ENCODE results near the gene ZNHIT6.

The ZNHIT6 gene

DNA sequence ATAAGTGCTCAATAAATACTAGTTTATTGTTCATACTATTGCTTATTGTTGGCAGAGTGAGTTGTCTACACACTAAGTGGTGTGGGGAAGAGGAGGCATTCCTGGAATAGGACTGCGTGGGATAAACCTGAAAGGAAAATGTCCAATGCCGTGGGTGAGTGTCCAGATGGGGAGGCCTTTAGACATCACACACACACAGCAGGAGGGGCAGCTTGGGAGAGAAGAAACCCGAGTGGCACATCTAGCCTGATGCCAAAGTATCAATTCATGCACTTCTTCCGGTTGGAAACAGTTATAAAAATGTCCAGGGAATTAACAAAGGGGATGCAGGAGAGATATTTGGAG is 100.3 kb downstream of the ZNHIT6 start:
- Histone ChIP-seq H3K4me2 (ENCODE audit: low read depth, low read length, poor library complexity, severe bottlenecking) (no peak overlapping the region), H2AFZ (ENCODE audit: low read depth, low read length, severe bottlenecking) (no peak overlapping the region), H4K20me1 (ENCODE audit: low read depth, low read length) (no peaks in the 10 kb centered on the region), H3K79me2 (ENCODE audit: insufficient read depth, low read length) (no peaks in the 10 kb centered on the region), H3K36me3 (ENCODE audit: low read length) (no peaks in the 10 kb centered on the region), H3K9me3 (ENCODE audit: insufficient read depth, low read length) (no peaks in the 10 kb centered on the region), H3K27ac (ENCODE audit: low read depth, low read length) (no peak overlapping the region), H3K4me3 (ENCODE audit: insufficient read depth, low read length, poor library complexity, severe bottlenecking) (no peak overlapping the region), H3K9me2 (replicated peaks; ENCODE audit: insufficient read depth, low read length) (no peaks in the 10 kb centered on the region), H3K9ac (ENCODE audit: low read length) (no peak overlapping the region), H3K27me3 (ENCODE audit: low read length) (no peaks in the 10 kb centered on the region), H3F3A (ENCODE audit: insufficient read depth) (no peaks in the 10 kb centered on the region)
- no peak for TF ChIP-seq EZH2phosphoT487 (conservative IDR thresholded peaks at IDR 0.05; ENCODE audit: low read length)

DNA sequence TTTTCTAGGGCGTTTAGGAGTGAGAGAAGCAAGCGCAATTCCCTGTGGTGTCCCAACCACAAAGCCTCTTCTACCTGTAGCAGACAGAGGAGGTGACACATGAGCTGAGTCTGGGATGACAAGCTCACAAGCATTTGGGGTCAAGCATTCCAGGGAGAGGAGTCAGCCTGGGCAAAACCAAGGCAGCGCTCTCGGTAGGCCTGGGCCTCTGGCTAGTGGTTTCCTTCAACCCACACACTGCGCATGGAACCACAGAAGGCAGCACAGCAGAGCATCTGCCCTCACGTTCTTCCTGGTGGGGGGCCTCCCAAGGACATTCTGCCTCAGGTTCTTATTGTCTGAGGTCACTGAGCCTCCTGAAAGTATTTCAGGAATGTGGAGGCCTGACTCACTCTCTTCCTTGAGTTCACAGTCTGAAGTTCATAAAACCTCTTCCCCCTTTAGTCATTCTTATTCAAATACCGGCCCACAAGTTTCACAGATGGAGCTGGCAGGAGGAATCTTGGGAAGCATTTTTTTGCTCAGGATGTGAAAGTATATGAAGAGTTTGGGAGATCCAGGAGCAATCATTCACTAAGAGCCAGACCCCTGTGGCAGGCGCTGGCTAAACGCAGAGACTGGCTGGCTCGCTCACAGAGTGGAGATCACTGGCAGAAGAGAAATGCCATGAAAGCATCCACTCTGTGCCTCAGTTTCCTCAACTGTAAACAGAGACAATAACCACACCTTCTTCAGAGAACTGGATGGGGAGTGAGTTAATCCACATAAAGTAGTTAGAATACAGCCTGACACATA is 100.9 kb downstream of the ZNHIT6 start:
- H3K4me3 ChIP-seq (ENCODE audit: insufficient read depth, low read length, poor library complexity, severe bottlenecking) = no peak overlapping the region
- no peaks in the 10 kb centered on the region for H3K9me2 ChIP-seq (replicated peaks; ENCODE audit: insufficient read depth, low read length)
- no peak overlapping the region for H3K9ac ChIP-seq (ENCODE audit: low read length)

DNA sequence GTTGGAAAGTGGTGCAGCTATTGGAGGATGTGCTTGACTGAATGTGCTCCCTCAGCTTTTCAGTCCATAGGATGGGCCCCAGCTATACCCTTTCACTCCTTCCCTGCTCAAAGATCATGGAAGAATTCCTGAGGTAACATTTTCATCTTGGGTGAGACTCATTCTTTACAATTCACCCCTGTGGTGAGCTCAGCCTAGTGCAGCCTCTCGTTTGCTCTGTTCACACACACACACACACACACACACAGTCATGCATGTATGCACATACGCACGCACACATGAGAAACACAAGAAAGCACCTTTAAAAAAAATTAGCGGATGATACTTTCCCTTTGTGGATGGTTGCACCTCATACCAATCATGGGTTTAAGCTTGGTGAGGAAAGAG is 101.8 kb downstream of the ZNHIT6 start:
- TF ChIP-seq, protein P1, sequence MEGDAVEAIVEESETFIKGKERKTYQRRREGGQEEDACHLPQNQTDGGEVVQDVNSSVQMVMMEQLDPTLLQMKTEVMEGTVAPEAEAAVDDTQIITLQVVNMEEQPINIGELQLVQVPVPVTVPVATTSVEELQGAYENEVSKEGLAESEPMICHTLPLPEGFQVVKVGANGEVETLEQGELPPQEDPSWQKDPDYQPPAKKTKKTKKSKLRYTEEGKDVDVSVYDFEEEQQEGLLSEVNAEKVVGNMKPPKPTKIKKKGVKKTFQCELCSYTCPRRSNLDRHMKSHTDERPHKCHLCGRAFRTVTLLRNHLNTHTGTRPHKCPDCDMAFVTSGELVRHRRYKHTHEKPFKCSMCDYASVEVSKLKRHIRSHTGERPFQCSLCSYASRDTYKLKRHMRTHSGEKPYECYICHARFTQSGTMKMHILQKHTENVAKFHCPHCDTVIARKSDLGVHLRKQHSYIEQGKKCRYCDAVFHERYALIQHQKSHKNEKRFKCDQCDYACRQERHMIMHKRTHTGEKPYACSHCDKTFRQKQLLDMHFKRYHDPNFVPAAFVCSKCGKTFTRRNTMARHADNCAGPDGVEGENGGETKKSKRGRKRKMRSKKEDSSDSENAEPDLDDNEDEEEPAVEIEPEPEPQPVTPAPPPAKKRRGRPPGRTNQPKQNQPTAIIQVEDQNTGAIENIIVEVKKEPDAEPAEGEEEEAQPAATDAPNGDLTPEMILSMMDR (IDR thresholded peaks at IDR 0.05; ENCODE audit: insufficient read depth, low read length, poor library complexity, severe bottlenecking) = no peak
- TF ChIP-seq EZH2phosphoT487 (conservative IDR thresholded peaks at IDR 0.05; ENCODE audit: low read length) = no peak
- Histone ChIP-seq H3K9me2 (replicated peaks; ENCODE audit: insufficient read depth, low read length) (no peaks in the 10 kb centered on the region), H3K4me3 (ENCODE audit: insufficient read depth, low read length, poor library complexity, severe bottlenecking) (no peak overlapping the region), H3K36me3 (ENCODE audit: low read length) (no peaks in the 10 kb centered on the region), H3K4me2 (ENCODE audit: low read depth, low read length, poor library complexity, severe bottlenecking) (no peak overlapping the region), H4K20me1 (ENCODE audit: low read depth, low read length) (no peaks in the 10 kb centered on the region), H3K9me3 (ENCODE audit: insufficient read depth, low read length) (no peaks in the 10 kb centered on the region), H3K9ac (ENCODE audit: low read length) (no peak overlapping the region), H3K79me2 (ENCODE audit: insufficient read depth, low read length) (no peaks in the 10 kb centered on the region), H3K27me3 (ENCODE audit: low read length) (no peaks in the 10 kb centered on the region), H3F3A (ENCODE audit: insufficient read depth) (no peaks in the 10 kb centered on the region), H2AFZ (ENCODE audit: low read depth, low read length, severe bottlenecking) (no peak overlapping the region), H3K27ac (ENCODE audit: low read depth, low read length) (no peak overlapping the region)

More for the DNA sequence above, 100.9 kb downstream of the ZNHIT6 start:
- H3K79me2 ChIP-seq (ENCODE audit: insufficient read depth, low read length) = no peaks in the 10 kb centered on the region
- no peaks in the 10 kb centered on the region for H3F3A ChIP-seq (ENCODE audit: insufficient read depth)
- H3K27me3 ChIP-seq (ENCODE audit: low read length) = no peaks in the 10 kb centered on the region
- no peak overlapping the region for H2AFZ ChIP-seq (ENCODE audit: low read depth, low read length, severe bottlenecking)
- no peak for TF ChIP-seq EZH2phosphoT487 (conservative IDR thresholded peaks at IDR 0.05; ENCODE audit: low read length)
- TF ChIP-seq, protein P1 (IDR thresholded peaks at IDR 0.05; ENCODE audit: insufficient read depth, low read length, poor library complexity, severe bottlenecking) = no peak
- no peaks in the 10 kb centered on the region for H3K36me3 ChIP-seq (ENCODE audit: low read length)
- no peak overlapping the region for H3K4me2 ChIP-seq (ENCODE audit: low read depth, low read length, poor library complexity, severe bottlenecking)
- H3K9me3 ChIP-seq (ENCODE audit: insufficient read depth, low read length) = no peaks in the 10 kb centered on the region
- no peaks in the 10 kb centered on the region for H4K20me1 ChIP-seq (ENCODE audit: low read depth, low read length)
- H3K27ac ChIP-seq (ENCODE audit: low read depth, low read length) = no peak overlapping the region
